Dedifferentiated amniotic fluid mesenchymal stem cell (primary cell): ENCODE data around the gene PAK5.

Source experiments
- DNase-seq: peaks from one replicate; pipeline ENCODE4 v3.0.0-alpha.2; 2016; ENCODE audit errors: extremely low spot score

The PAK5 gene

DNA sequence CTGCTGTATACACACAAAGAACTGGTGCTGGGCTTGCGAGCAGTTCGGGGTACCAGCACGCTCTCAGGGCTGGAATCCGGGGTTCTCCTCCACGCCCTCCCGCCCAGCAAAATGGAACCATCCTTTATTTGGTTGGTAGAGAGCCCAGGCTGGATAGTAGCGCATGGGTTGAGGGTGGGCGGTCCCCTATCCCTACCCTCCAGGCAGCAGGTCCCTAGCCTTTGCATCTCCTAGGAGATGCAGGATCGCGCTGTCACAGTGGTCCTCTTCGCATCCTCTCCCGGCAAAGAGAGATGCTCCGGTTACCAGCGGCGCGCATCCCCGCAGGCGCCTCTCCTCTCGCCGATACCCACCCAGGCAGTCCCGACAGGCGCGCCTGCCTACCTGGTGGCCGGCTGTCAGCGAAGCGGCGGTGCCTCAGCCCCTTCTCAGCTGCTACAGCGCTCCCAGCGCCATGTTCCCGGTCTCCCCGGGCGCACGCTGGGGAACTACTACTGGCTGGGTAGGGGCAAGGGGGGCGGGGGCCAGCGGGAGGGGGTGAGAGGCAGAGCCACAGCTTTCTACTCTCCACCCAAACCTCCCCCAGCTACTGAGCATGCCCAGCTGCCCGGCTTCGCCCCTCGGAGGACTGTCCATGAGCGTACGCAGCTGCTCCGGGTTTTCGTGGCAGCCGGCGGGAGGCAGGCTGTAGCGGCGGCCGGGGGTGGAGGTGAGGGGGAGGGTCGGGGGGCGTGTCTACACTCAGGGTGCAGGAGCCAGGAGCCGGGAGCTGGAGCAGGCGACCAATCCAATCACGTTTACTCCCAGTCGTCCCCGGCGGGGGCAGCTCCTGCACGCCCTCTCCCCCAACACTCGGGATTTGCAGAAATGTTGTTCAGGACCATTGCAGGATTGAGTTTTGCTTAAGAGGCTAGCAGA is at the start of gene PAK5:
TSS of gene PAK5 (minus strand) at position 699 of the 918 bp plus-strand sequence. CDS start 194,748 bp downstream, outside the sequence.
- DNase-seq = no peak

DNA sequence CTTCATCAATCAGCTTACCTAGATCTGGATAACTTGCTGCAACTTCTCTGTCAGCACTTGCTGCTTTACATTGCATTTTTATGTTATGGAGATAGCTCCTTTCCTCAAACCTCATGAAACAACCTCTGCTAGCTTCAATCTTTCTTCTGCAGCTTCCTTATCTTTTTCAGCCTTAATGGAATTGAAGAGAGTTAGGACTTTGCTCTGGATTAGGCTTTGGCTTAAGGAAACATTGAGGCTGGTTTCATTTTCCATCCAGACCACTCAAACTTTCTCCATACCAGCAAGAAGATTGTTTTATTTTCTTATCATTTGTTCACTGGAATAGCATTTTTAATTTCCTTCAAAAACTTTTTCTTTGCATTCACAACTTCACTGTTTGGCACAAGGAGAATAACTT is 48.8 kb upstream of the PAK5 start:
- DNase-seq = no peak

DNA sequence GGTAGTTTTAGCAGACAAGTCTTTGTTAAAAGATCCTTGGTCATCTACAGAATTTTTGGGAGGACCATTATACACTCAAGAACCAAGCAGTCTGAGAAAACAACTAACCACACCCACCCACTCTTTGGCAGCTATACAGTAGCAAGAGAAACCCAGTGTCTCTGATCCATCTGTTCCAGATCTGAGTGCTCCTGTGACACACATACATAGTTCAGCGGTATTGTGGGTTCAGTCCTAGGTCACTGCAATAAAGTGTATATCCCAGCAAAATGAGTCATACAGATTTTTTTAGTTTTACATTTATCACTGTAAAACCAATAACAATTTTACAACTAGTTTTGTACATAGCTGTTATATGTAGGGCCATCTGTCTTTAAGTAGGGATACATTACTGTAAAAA is 47.4 kb upstream of the PAK5 start:
- no peak for DNase-seq

DNA sequence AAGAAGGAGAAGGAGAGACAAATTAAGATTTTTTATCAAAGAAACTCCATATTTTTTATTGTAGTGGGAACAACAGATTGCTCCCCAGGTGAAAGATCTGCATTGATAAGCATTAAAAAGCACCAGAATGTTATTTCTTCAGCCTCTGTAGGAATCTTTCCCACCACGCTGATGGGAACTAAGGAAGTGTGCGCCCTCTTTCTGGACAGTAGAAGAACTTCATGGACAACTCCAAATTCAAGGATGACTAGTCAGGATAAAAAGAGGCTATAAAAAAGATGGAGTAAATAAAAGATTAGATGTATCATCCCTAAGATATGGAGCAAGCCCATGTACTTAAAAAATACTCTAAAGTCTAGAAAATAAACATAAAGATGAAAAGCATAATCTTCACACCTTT is 45.8 kb upstream of the PAK5 start:
- DNase-seq = no peak

DNA sequence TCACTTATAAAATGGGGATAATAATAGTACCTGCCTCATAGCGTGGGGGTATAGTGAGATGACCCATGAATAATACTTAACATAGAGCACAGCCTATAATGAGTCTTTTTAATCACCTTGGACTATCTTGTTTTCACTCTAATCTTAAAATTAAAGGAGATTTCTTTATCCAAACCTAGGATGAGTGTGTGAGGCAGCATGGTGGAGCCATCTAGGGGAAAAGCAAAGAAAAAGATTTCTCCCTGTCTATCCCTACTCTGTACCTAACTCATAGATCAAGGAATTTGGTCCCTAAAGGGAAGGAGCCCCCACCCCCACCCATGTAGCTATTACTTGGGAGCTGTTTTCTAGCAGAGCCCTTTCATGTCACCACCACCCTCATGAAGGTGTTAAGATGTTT is 45.2 kb upstream of the PAK5 start:
- DNase-seq = no peak

DNA sequence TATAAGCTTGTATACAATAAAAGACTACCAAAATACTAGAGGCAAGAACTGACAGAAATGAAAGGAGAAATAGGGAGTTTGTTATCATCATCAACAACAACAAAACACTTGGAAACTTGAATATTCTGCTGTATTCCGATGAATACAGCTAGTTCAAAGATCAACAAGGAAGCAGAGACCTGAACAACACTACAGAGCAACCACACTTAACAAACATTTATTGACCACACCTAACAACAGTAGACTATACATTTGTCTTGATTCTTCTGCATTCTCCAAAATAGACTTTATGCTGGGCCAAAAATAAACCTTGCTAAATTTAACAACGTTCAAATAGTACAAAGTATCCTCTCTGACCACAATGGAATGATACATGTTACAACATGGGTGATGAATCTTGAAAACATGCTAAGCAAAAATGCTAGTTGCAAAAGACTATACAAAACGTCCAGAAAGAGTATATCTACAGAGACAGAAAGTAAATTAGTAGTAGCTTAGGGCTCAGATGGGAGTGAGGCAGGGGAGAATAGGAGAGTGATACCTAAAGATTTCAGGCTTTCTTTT is 39.1 kb upstream of the PAK5 start:
- DNase-seq = no peak

DNA sequence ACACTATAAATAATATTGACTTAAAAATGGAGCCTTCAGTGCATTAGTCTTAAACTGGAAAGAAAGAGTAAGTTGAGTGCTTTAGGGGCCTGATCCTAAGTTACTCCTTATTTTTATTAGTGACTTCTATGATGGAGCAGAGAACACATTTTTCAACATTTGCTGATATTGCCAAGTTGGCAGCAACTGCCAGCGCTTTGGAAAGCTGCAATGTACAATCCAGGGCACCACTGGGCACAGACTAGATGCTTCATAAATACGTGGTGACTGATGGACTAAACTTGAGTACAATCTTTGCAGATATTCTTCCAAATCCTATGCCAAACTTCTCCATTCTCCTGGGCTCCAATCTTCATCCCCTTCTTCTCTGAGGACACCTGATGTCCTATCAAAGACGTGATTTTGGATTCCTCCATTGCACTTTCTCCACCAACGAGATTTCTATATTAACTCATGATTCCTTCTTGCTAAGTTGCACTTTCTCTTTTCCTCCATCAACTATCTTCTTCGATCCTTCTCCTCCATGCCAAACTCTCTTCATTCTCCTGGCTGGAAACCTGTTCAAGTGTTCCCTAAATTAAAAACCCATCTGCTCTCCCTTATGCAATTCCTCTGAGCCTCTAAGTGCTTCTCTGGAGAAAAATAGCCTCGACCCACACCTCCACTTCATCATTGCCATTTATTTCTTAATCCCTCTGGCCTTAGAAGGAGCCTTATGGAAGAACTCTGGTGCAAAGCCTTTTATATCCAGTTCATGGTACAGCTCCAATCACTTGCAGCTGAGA is 28.5 kb upstream of the PAK5 start:
- no peak for DNase-seq

DNA sequence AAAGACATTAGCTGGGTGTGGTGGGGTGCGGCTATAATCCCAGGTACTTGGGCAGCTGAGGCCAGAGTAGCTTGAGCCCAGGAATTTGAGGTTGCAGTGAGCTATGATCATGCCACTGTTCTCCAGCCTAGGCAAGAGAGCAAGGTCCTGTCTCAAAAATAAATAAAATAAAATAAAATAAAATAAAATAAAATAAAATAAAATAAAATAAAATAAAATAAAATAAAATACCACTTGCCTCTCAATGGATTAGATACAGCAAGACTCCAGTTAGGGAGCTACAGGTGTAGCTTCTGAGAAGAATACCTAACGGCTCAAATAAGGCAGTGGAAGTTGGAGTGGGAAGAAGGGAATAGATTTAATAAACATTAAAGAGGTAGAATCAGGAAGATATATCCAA is 13.7 kb upstream of the PAK5 start:
- DNase-seq = no peak

DNA sequence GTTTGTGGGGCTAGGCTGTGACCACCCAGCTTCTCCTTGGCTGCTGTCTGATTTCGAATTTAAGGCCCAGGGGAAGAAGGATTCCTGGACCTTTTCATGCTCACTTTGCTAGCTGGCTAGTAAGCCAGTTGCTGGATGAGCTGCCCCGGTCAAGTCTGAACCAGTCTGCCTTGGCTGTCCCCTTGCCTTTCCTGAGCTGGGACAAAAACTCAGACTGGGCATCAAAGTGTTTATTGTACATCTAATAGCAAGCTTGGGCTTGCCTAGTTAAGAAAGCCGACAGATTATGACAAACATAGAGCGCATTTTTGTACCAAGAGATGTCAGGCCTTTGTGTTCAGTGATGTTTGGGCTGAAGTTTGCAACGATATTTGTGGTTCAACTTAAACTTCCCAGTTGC is 750 bp upstream of the PAK5 start:
- no peak for DNase-seq

DNA sequence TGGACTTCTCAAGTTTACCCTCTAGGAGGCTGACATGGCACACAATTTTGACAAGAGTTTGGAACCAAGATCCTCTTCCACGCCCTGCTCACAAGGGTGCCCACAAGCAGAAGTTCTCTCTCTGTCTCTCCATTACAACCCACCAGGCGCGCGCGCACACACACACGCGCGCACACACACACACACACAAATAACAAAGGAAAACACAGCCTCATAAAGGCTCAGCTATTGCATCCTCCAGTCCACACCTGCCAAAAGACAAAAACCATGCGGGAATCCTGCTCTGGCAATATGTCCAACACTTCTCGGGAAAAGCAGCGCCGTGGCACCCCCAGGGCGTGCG is 870 bp downstream of the PAK5 start:
- DNase-seq = no peak

DNA sequence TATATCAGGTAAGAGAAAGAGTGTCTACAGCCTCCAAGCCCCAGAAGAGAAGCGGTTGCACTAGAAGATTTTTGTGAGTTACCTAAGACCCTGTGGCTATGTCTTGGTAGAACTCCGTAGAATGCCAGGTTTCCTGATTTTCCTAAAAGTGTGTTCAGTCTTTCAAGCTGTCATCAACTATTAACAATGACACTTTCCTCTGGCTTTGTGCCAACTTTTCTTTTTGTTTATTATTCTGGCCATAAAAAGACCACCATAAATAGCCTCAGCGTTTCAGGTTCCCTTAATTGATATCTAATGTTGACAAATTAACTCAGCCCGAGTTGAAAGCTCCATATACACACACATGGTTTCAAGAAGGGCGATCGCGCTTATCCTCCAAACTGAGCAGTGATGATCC is 1.2 kb downstream of the PAK5 start:
- no peak for DNase-seq

DNA sequence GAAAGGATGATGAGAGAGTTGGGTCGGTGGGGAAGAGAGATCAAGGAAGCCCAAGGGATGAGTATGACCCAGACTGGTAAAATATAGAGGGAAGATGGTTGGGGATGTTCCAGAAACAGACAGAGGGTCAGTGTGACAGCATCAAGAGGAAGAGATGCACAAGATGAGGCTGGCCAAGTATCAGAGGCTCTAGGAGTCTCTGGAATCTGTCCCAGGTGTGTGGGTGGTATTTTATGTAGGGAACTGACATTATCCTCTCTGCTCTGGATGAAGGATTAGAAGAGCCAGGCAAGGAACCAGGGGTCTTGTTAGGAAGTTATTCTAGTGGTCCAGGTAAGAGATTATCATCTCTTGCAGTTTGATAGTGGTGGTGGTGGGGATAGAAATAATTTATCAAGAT is 3.6 kb downstream of the PAK5 start:
- no peak for DNase-seq

DNA sequence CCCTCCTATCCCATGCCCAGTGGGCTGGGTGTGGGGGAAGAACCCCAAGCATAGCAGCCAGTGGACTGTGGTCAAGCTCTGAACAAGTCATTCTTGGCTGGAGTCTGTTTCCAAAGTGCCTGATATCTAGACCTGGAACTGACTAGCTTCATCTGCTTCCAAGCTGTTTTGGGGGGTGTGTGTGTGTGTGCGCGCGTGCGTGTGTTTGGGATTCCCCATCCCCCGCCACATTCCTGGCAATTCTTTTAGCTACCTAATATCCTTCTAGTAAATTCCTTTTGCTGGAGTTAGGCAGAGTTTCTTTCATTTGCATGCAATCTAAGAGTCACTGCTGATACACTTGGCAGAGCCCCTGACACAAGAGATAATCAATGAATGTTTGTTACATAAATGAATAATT is 7.8 kb downstream of the PAK5 start:
- no peak for DNase-seq

DNA sequence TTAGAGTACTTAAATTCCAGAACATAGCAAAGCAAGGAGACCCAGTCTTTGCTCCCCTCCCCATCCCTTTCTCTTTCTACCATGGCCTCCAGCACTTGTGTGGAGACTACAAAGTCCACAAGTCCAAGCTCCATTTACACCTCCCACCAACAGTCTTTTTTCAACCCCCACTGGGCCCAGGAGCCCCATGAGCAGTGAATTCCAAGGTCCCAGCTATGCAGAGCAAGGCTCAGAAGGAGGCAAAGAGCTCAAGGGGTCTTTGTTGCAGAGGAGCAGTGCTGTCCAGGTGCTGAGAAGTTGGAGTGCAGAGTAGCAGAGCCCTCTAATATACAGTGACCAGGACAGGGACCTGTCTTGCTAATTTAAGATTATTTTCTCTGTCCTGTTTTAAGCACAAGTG is 9.0 kb downstream of the PAK5 start:
- DNase-seq = no peak

DNA sequence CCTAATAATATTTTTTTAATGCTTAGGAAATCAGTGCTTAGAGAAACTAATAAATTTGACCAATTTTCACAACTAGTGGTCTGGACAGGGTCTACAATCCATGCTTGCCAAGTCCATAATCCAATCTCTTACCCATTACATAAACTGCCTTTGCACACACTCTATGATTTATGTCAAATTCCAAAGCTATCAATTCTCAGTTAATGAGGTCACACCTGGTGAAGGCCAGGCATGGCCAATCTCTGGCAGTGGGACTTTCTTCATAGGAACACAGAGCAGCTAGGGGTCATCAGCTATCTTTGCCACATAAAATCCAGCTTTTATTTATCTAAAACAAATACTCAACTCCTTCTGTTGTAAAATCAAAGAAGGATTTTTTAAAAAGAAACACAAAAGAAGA is 21.2 kb downstream of the PAK5 start:
- DNase-seq = no peak

DNA sequence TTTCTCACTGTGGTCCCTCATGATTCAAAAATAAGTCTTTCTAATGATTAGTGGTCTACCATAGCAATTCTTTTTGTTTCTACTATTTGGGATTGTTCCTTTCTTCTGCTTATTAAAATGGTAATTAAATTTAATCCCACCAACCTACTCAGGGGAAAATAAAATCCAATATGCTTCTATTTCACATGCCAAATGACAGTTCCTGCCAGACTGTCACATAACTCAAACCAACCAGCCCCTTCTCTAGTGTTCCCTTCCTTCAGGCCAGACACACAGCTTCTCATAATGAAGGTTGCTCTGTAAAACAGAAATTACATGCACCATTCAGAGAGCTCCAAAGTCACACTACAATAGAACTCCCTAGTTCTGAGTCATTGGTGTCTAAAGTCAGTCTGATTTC is 23.2 kb downstream of the PAK5 start:
- no peak for DNase-seq

DNA sequence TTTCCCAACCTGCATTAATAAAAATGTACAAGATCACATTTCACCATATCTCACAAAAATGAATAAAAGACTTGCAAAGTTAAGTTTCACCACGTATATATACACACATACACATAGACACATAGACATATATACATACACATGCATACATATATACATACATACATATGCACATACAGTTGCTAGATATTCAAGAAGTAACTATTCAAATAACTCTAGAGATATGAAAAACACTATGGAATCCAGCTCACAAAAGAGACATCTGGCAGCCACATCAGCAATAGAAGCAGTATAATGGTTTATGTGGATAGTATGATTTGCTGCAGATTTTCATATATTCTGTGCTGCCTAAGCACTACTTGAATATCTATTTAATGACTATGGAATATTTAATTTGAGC is 28.1 kb downstream of the PAK5 start:
- no peak for DNase-seq

DNA sequence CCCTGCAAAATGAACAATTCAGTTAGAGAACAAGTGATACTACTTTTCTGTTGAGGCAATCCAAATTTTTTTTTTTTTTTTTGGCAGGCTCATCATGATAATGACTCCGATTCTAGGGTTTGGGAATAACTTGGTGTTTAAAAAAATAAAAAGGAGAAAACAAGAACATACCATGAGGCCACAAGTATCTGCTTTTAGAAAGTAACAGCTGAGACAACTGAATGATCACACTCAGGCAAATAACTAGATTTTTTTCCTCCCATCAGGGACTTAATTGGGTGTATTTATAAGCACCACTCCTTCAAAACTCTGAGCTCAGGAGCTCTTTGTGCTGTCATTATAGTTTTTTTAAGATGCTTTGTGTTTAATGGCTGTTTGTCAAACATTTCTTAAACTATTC is 29.6 kb downstream of the PAK5 start:
- no peak for DNase-seq

DNA sequence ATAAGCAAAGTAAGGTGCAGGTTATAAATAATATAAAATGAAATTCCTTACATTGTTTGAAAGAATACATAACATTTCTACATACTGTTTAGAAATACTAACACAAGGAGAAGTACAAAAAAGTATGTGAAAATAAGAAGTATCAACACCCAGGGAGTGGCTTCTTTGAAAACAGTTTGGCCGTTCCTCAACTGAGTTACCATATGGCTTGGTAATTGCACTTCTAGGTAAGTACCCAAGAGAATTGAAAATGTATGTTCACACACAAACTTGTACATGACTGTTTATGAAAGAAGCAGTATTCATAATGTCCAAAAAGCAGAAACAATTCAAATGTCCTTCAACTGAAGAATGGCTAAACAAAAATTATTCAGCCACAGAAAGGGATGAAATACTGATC is 30.7 kb downstream of the PAK5 start:
- no peak for DNase-seq

DNA sequence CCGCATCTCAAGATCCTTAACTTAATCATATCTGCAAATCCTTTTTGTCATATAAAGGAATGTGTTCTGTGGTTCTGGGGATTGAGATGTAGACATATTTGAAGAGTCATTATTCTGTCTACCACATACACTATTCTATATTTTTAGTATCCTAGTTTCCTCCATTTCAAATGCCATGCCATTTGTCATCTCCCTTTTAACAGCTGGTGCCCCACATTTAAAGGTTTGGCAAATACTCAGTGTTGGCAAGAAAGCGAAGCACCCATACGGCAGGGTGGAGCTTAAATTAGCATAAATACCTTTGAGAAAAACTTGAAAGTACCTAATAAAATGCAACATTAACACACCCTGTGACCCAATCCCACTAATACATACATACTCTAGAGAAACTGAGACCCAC is 31.7 kb downstream of the PAK5 start:
- no peak for DNase-seq

DNA sequence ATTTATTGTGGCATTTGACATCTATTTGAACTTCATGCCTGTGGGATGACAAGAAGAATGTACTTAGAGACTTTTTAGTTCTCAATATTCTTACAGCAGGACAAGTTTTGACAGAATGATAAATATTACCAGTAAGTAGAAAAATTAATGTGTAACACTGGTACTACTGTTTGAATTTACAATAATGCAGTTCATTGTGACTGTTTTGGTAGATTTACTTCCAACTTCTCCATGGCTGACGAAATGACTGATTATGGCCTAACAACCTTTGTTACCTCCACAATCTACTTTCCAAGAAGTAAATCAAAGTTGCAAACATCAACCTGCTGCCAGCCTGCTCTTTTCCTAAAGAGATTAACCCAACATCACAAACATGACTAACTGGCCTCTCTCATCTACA is 38.5 kb downstream of the PAK5 start:
- no peak for DNase-seq

DNA sequence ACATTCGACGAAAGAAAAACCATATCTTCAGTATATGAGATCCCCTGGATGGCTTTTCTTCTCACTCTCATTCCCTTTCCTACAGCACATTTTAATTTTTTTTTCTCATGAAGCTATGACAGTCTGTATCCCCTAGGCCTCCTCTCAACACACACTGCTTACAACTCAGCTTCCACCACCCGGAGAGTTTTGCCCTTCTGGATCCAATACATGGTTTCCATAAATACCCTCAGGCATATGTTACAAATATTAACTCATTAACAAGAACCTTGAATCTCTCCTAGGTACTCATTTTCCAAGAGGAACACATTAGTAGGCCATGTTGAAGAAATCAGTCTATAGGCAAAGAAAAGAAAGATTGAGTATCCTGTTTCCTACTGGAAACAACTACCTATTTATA is 44.0 kb downstream of the PAK5 start:
- DNase-seq = no peak

DNA sequence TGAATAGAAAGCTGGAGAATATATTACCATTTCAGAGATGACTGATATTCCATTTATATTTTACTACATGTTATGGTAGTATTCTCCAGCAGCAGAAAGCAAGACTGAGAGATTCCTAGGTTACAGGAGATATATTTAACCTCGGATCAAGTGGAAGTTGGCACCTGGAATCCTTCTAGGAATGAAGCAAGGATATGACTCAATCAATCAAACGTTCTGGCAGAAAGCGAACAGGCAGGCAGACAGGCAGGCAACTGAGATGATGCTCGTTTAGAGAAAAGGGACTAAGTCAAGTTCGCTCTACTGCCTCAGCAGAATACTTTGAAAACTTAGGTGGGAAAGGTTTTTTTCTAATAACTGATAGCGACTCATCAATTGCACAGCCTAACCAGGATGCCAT is 46.2 kb downstream of the PAK5 start:
- DNase-seq = no peak
